HG02885 (cell line): ENCODE measurements around the gene NYAP2.

Source experiments
- ATAC-seq: cut with Tn5 transposase; IDR thresholded peaks from one replicate; pipeline ENCODE4 v1.9.1; 2021; ENCODE audit warnings: mild to moderate bottlenecking; ENCODE audit not compliant: unreplicated experiment, poor library complexity

NYAP2 gene

GRCh38 chr2:225425284-225425683 is 25.8 kb downstream of the NYAP2 start:
- ATAC-seq = no peak

GRCh38 chr2:225428360-225428759 is 28.9 kb downstream of the NYAP2 start:
- ATAC-seq = no peak

- ATAC-seq = no peak
Measured at GRCh38 chr2:225429717-225430116, 30.2 kb downstream of the NYAP2 start.

- no peak for ATAC-seq
Measured at GRCh38 chr2:225431105-225431863, 31.8 kb downstream of the NYAP2 start.

GRCh38 chr2:225434014-225434413 is 34.5 kb downstream of the NYAP2 start:
- no peak for ATAC-seq

GRCh38 chr2:225437319-225437718 is 37.8 kb downstream of the NYAP2 start:
- ATAC-seq = no peak

- ATAC-seq = no peak
Measured at GRCh38 chr2:225438248-225438647, 38.7 kb downstream of the NYAP2 start.

GRCh38 chr2:225452677-225453076 is 53.2 kb downstream of the NYAP2 start:
- no peak for ATAC-seq

GRCh38 chr2:225454412-225454811 is 54.9 kb downstream of the NYAP2 start:
- no peak for ATAC-seq

- no peak for ATAC-seq
Measured at GRCh38 chr2:225456619-225457260, 57.2 kb downstream of the NYAP2 start.

- ATAC-seq = no peak
Measured at GRCh38 chr2:225457482-225457881, 58.0 kb downstream of the NYAP2 start.

- ATAC-seq = no peak
Measured at GRCh38 chr2:225458431-225459117, 59.1 kb downstream of the NYAP2 start.

- ATAC-seq = no peak
Measured at GRCh38 chr2:225462417-225462816, 62.9 kb downstream of the NYAP2 start.

GRCh38 chr2:225462945-225463344 is 63.4 kb downstream of the NYAP2 start:
- no peak for ATAC-seq

GRCh38 chr2:225463449-225463848 is 63.9 kb downstream of the NYAP2 start:
- no peak for ATAC-seq

- ATAC-seq = peak; percentile 81
Measured at GRCh38 chr2:225464346-225465025, 65.0 kb downstream of the NYAP2 start.

GRCh38 chr2:225465827-225466226 is 66.3 kb downstream of the NYAP2 start:
- ATAC-seq = no peak

- no peak for ATAC-seq
Measured at GRCh38 chr2:225466891-225467604, 67.5 kb downstream of the NYAP2 start.

- ATAC-seq = no peak
Measured at GRCh38 chr2:225468131-225468530, 68.6 kb downstream of the NYAP2 start.

GRCh38 chr2:225471039-225471438 is 71.5 kb downstream of the NYAP2 start:
- ATAC-seq = no peak
